OCI-LY3 (cell line): ENCODE results near the gene FBXW8.

Source experiments
- H2AFZ ChIP-seq: fragments of 200-600, 300-600 bp; shearing (Covaris generic); 2 replicates; pipeline ENCODE4 v1.6.0; 2014; ENCODE audit warnings: antibody characterized with exemption, low read depth, low read length
- H3K27ac ChIP-seq: fragments of 200-600, 300-600 bp; sonication (generic); 2 replicates; pipeline ENCODE4 v1.5.1; 2014; ENCODE audit warnings: mild to moderate bottlenecking, low read length, moderate library complexity, mixed read lengths
- H3K27me3 ChIP-seq: fragments of 200-600, 300-600 bp; sonication (generic); 2 replicates; pipeline ENCODE4 v1.6.1; 2014; ENCODE audit warnings: low read depth, low read length, mixed read lengths
- H3K36me3 ChIP-seq: fragments of 200-600, 300-600 bp; sonication (generic); replicated peaks from 2 replicates; pipeline ENCODE3; 2014; ENCODE audit warnings: low read depth, low read length, mixed read lengths
- H3K4me1 ChIP-seq: fragments of 300-600, 200-600 bp; sonication (generic); 2 replicates; pipeline ENCODE4 v1.6.1; 2014; ENCODE audit warnings: low read length, mixed read lengths
- H3K4me2 ChIP-seq: fragments of 200-600, 300-600 bp; sonication (generic); 2 replicates; pipeline ENCODE4 v1.6.1; 2014; ENCODE audit warnings: low read length, mixed read lengths
- H3K4me3 ChIP-seq: fragments of 300-600, 200-600 bp; sonication (generic); 2 replicates; pipeline ENCODE4 v1.5.1; 2014; ENCODE audit warnings: antibody characterized with exemption, mild to moderate bottlenecking, low read length, moderate library complexity
- H3K79me2 ChIP-seq: fragments of 300-600, 200-600 bp; shearing (Covaris generic); 2 replicates; pipeline ENCODE4 v1.6.1; 2014; ENCODE audit warnings: mild to moderate bottlenecking, low read length, mixed read lengths
- H3K9ac ChIP-seq: fragments of 300-600, 200-600 bp; shearing (Covaris generic); 2 replicates; pipeline ENCODE4 v1.6.0; 2014; ENCODE audit warnings: mild to moderate bottlenecking, low read length, moderate library complexity
- H3K9me3 ChIP-seq: fragments of 200-600, 300-600 bp; shearing (Covaris generic); 2 replicates; pipeline ENCODE4 v1.6.1; 2014; ENCODE audit warnings: low read length, mixed read lengths; ENCODE audit not compliant: insufficient read depth
- H4K20me1 ChIP-seq: fragments of 200-600, 300-600 bp; sonication (generic); 2 replicates; pipeline ENCODE4 v1.6.1; 2016; ENCODE audit warnings: low read length, mixed read lengths; ENCODE audit not compliant: insufficient read depth
- EZH2phosphoT487 ChIP-seq: fragments of 200-600 bp; shearing (Covaris generic); IDR thresholded peaks from 2 replicates; pipeline ENCODE4 v1.6.1; 2018; ENCODE audit warnings: antibody characterized with exemption, mixed run types, low read depth
- TF ChIP-seq, protein P1 (sequence below): fragments of 200-600, 300-600 bp; sonication (generic); IDR thresholded peaks from 2 replicates; pipeline ENCODE4 v1.5.1; 2014; ENCODE audit warnings: antibody characterized with exemption, low read length, low read depth

The FBXW8 gene

DNA sequence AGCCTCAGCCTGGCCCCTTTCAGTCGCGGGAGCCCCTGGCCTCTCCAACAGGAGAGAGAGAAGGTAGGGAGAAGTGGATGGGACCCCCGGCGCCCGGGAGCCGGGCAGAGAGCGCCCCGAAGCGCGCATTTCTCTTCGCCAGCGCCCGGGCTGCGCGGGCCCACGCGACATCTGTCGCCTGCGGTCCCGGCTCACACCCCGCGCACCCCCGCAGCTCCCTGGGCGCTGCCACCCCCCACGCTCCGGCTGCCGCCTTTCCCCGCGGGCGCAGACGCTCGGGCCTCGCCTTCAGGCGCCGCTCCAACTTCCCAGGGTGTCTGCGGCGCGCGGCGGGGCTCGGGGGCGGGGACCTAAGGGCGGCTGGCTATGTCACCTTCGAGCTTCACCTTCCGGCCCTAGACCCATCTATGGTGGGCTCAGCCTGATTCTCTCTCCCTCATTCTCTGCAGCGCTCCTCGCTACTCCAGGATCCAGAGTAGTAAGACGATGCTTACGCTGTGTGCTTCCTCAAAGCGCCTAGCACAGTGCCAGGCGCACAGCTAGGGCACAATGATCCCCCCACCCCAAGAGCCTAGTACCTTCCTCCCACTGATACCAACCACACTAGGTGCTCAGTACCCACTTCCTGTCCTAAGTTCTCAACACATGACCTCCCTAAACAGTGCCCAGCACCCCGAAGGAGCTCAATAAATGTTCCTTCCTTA lies 31.1 kb upstream of the FBXW8 start:
- H3K27ac ChIP-seq = no peak overlapping the region
- no peaks in the 10 kb centered on the region for H3K36me3 ChIP-seq
- H3K27me3 ChIP-seq = peaks cover 21% of the 10 kb centered on the region
- H4K20me1 ChIP-seq = no peaks in the 10 kb centered on the region
- H3K9ac ChIP-seq = no peak overlapping the region
- H3K4me3 ChIP-seq = no peak overlapping the region
- no peaks in the 10 kb centered on the region for H3K79me2 ChIP-seq
- TF ChIP-seq, protein P1, sequence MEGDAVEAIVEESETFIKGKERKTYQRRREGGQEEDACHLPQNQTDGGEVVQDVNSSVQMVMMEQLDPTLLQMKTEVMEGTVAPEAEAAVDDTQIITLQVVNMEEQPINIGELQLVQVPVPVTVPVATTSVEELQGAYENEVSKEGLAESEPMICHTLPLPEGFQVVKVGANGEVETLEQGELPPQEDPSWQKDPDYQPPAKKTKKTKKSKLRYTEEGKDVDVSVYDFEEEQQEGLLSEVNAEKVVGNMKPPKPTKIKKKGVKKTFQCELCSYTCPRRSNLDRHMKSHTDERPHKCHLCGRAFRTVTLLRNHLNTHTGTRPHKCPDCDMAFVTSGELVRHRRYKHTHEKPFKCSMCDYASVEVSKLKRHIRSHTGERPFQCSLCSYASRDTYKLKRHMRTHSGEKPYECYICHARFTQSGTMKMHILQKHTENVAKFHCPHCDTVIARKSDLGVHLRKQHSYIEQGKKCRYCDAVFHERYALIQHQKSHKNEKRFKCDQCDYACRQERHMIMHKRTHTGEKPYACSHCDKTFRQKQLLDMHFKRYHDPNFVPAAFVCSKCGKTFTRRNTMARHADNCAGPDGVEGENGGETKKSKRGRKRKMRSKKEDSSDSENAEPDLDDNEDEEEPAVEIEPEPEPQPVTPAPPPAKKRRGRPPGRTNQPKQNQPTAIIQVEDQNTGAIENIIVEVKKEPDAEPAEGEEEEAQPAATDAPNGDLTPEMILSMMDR = no peak
- TF ChIP-seq EZH2phosphoT487 = no peak
- no peaks in the 10 kb centered on the region for H3K9me3 ChIP-seq
- no peaks in the 10 kb centered on the region for H3K4me1 ChIP-seq
- H2AFZ ChIP-seq = no peak overlapping the region
- H3K4me2 ChIP-seq = no peak overlapping the region

DNA sequence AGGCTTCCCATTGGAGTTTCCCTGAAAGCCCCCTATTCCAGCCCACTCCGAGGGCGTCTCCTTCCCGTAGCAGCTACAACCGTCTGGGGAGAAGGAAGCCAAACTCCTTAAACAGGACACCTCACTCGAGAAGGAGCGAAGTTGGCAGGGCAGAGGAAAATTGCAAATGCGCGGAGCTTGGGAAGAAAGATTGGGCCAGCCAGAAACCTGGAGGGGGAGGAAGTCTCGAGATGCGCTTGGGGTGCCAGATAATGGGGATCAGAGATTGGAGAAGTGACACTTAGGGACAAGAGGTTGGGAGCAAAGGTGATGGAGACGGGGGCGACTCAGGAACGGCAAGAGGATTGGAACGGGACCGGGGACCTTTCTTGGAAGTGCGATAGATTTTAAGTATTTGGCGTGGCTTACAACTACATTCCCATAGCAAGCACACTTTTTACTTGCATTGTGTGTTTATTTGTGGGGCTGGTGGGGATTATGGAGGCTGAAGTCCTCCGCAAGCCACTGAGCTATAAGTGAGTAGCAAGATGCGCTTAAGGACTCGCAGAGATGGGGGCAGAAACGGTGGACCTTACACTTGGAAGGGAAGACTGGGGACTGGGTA lies 30.4 kb upstream of the FBXW8 start:
- H2AFZ ChIP-seq = no peak overlapping the region
- no peaks in the 10 kb centered on the region for H3K9me3 ChIP-seq
- H3K4me2 ChIP-seq = peak overlapping the region; percentile 56
- H3K36me3 ChIP-seq = no peaks in the 10 kb centered on the region
- no peak overlapping the region for H3K27ac ChIP-seq
- peak overlapping the region; percentile 58 for H3K4me3 ChIP-seq
- H3K79me2 ChIP-seq = no peaks in the 10 kb centered on the region
- peaks cover 16% of the 10 kb centered on the region for H3K27me3 ChIP-seq
- H4K20me1 ChIP-seq = no peaks in the 10 kb centered on the region
- no peak overlapping the region for H3K9ac ChIP-seq
- H3K4me1 ChIP-seq = no peaks in the 10 kb centered on the region
- TF ChIP-seq, protein P1 = no peak
- no peak for TF ChIP-seq EZH2phosphoT487

DNA sequence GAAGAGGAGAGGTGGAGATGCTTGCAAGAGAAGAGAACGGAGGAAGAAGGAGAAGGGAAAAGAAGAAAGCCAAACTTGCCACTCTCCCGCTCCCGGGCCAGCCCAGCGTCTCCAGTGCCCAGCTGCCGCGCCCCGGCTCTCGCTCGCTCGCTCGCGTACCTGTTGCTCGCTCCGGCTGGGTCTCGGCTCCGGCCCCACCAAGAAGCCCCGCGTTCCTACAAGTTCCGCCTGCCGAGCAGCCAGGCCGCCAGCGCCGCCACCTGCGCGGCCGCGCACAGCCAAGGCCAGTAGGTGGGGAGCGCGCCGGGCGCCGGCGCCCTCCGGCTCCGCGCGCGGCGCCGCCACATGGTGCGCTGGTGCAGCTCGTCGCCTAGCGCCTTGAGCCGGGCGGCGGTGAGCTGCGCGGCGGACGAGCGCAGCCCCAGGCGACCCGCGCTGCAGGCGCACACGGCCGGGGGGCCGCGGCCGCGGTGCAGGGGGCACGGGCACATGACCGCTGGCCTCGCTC lies 29.9 kb upstream of the FBXW8 start:
- no peaks in the 10 kb centered on the region for H3K9me3 ChIP-seq
- H3K4me1 ChIP-seq = no peaks in the 10 kb centered on the region
- H4K20me1 ChIP-seq = no peaks in the 10 kb centered on the region
- peak overlapping the region; percentile 56 for H3K4me2 ChIP-seq
- no peaks in the 10 kb centered on the region for H3K36me3 ChIP-seq
- H3K79me2 ChIP-seq = no peaks in the 10 kb centered on the region
- no peak overlapping the region for H3K27ac ChIP-seq
- H3K4me3 ChIP-seq = peak overlapping the region; percentile 58
- no peak overlapping the region for H3K9ac ChIP-seq
- H2AFZ ChIP-seq = no peak overlapping the region
- no peak for TF ChIP-seq EZH2phosphoT487
- TF ChIP-seq, protein P1 = no peak
- peaks cover 16% of the 10 kb centered on the region for H3K27me3 ChIP-seq

DNA sequence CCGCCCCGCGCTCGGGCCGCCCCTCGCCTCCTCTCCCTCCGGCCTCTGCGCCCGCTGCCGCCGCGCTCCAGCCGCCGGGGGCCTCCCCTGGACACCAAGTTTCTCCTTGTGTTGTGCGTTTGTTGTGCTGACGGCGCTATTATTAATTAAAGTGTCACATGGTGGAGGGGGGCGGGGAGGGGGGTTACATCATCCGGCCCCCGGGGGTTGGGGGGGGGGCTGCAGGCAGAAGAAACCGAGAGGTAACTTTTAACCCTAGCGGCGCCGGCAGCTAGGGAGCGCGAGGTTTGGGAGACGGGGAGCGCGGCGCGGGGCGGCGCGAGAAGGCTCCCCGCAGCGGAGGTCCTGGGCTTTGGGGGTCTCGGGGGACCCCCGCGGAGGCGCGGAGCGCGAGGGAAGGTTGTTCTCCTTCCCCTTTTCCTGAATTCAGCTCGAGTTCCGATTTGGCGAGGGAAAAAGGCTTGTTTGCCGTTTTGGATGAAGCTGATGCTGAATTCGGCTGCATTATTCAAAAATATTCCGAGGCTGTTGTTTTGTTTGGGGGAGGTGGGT lies 29.3 kb upstream of the FBXW8 start, which contains the start of gene HRK:
Gene HRK, minus strand, starts transcription at position 117 of the 552 bp plus-strand sequence. CDS start 134 bp downstream, outside the sequence.
- Histone ChIP-seq H3K4me2 (peak within 1 kb of the TSS; percentile 56), H3K27ac (no peak within 1 kb of the TSS), H3K4me1 (no peaks in the 10 kb centered on the region), H3K9me3 (no peaks in the 10 kb centered on the region), H3K9ac (no peak within 1 kb of the TSS), H3K27me3 (peaks cover 16% of the 10 kb centered on the region), H3K79me2 (no peaks in the 10 kb centered on the region), H3K4me3 (peak within 1 kb of the TSS; percentile 58), H3K36me3 (no peaks in the 10 kb centered on the region), H2AFZ (no peak within 1 kb of the TSS), H4K20me1 (no peaks in the 10 kb centered on the region)
- TF ChIP-seq, protein P1 = no peak
- TF ChIP-seq EZH2phosphoT487 = no peak
